Measurements from ENCODE around the gene AKNA.

Gene AKNA

GRCh38 chr9:114406441-114406840, 18.7 kb upstream of the AKNA start:
- no peaks in the 10 kb centered on the region for H4K20me1 ChIP-seq (ENCODE audit: insufficient read depth, low read length)
- H2AFZ ChIP-seq (ENCODE audit: low read length), result no peak overlapping the region
- no peak for DNase-seq
- no peak overlapping the region for H3K4me3 ChIP-seq (ENCODE audit: low read length)
- no peaks in the 10 kb centered on the region for H3K4me1 ChIP-seq (ENCODE audit: low read length)
- no peaks in the 10 kb centered on the region for H3K9me3 ChIP-seq (replicated peaks; ENCODE audit: insufficient read depth, low read length)
- no peaks in the 10 kb centered on the region for H3K9me2 ChIP-seq (replicated peaks; ENCODE audit: insufficient read depth, low read length)
- no peak overlapping the region for H3K9ac ChIP-seq (ENCODE audit: low read length)
- H3K27ac ChIP-seq (ENCODE audit: low read length), result no peak overlapping the region
- H3K27me3 ChIP-seq (replicated peaks; ENCODE audit: insufficient read depth, low read length), result no peaks in the 10 kb centered on the region
- TF ChIP-seq, protein P1, sequence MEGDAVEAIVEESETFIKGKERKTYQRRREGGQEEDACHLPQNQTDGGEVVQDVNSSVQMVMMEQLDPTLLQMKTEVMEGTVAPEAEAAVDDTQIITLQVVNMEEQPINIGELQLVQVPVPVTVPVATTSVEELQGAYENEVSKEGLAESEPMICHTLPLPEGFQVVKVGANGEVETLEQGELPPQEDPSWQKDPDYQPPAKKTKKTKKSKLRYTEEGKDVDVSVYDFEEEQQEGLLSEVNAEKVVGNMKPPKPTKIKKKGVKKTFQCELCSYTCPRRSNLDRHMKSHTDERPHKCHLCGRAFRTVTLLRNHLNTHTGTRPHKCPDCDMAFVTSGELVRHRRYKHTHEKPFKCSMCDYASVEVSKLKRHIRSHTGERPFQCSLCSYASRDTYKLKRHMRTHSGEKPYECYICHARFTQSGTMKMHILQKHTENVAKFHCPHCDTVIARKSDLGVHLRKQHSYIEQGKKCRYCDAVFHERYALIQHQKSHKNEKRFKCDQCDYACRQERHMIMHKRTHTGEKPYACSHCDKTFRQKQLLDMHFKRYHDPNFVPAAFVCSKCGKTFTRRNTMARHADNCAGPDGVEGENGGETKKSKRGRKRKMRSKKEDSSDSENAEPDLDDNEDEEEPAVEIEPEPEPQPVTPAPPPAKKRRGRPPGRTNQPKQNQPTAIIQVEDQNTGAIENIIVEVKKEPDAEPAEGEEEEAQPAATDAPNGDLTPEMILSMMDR (IDR thresholded peaks at IDR 0.05; ENCODE audit: low read length), result no peak
- TF ChIP-seq EZH2 (optimal IDR thresholded peaks at IDR 0.05; ENCODE audit: low read depth, low read length) (no peak), EZH2phosphoT487 (IDR thresholded peaks at IDR 0.05; ENCODE audit: low read length) (no peak)
- H3F3A ChIP-seq (ENCODE audit: insufficient read depth, low read length), result no peaks in the 10 kb centered on the region
- H3K4me2 ChIP-seq (ENCODE audit: low read depth, low read length), result no peak overlapping the region
- H3K79me2 ChIP-seq (ENCODE audit: low read length), result no peaks in the 10 kb centered on the region
- no peaks in the 10 kb centered on the region for H3K36me3 ChIP-seq (replicated peaks; ENCODE audit: insufficient read depth, low read length)

GRCh38 chr9:114405294-114406034, 17.7 kb upstream of the AKNA start:
- no peaks in the 10 kb centered on the region for H3F3A ChIP-seq (ENCODE audit: insufficient read depth, low read length)
- H3K4me3 ChIP-seq (ENCODE audit: low read length), result no peak overlapping the region
- TF ChIP-seq EZH2phosphoT487 (IDR thresholded peaks at IDR 0.05; ENCODE audit: low read length), result no peak
- TF ChIP-seq, protein P1 (IDR thresholded peaks at IDR 0.05; ENCODE audit: low read length), result peak; percentile 77
- no peaks in the 10 kb centered on the region for H3K36me3 ChIP-seq (replicated peaks; ENCODE audit: insufficient read depth, low read length)
- no peaks in the 10 kb centered on the region for H3K79me2 ChIP-seq (ENCODE audit: low read length)
- no peak overlapping the region for H3K9ac ChIP-seq (ENCODE audit: low read length)
- H3K9me2 ChIP-seq (replicated peaks; ENCODE audit: insufficient read depth, low read length), result no peaks in the 10 kb centered on the region
- H3K27me3 ChIP-seq (replicated peaks; ENCODE audit: insufficient read depth, low read length), result no peaks in the 10 kb centered on the region
- DNase-seq, result peak; percentile 71
- H2AFZ ChIP-seq (ENCODE audit: low read length), result no peak overlapping the region
- H4K20me1 ChIP-seq (ENCODE audit: insufficient read depth, low read length), result no peaks in the 10 kb centered on the region
- H3K9me3 ChIP-seq (replicated peaks; ENCODE audit: insufficient read depth, low read length), result no peaks in the 10 kb centered on the region
- no peak overlapping the region for H3K27ac ChIP-seq (ENCODE audit: low read length)
- H3K4me2 ChIP-seq (ENCODE audit: low read depth, low read length), result no peak overlapping the region
- no peaks in the 10 kb centered on the region for H3K4me1 ChIP-seq (ENCODE audit: low read length)

GRCh38 chr9:114404531-114404930, 16.7 kb upstream of the AKNA start:
- H3K27me3 ChIP-seq (replicated peaks; ENCODE audit: insufficient read depth, low read length), result no peaks in the 10 kb centered on the region
- H3K9me2 ChIP-seq (replicated peaks; ENCODE audit: insufficient read depth, low read length), result no peaks in the 10 kb centered on the region
- H3F3A ChIP-seq (ENCODE audit: insufficient read depth, low read length), result no peaks in the 10 kb centered on the region
- H3K9me3 ChIP-seq (replicated peaks; ENCODE audit: insufficient read depth, low read length), result no peaks in the 10 kb centered on the region
- DNase-seq, result no peak
- H2AFZ ChIP-seq (ENCODE audit: low read length), result no peak overlapping the region
- H3K4me2 ChIP-seq (ENCODE audit: low read depth, low read length), result no peak overlapping the region
- H3K9ac ChIP-seq (ENCODE audit: low read length), result no peak overlapping the region
- TF ChIP-seq, protein P1 (IDR thresholded peaks at IDR 0.05; ENCODE audit: low read length), result no peak
- TF ChIP-seq EZH2 (optimal IDR thresholded peaks at IDR 0.05; ENCODE audit: low read depth, low read length), result no peak
- no peak for TF ChIP-seq EZH2phosphoT487 (IDR thresholded peaks at IDR 0.05; ENCODE audit: low read length)
- H4K20me1 ChIP-seq (ENCODE audit: insufficient read depth, low read length), result no peaks in the 10 kb centered on the region
- no peaks in the 10 kb centered on the region for H3K79me2 ChIP-seq (ENCODE audit: low read length)
- H3K27ac ChIP-seq (ENCODE audit: low read length), result no peak overlapping the region
- H3K4me1 ChIP-seq (ENCODE audit: low read length), result no peaks in the 10 kb centered on the region
- H3K4me3 ChIP-seq (ENCODE audit: low read length), result no peak overlapping the region
- no peaks in the 10 kb centered on the region for H3K36me3 ChIP-seq (replicated peaks; ENCODE audit: insufficient read depth, low read length)
